HG02642 (cell line): Measurements from ENCODE around the gene ARHGEF19.
"Not testable (repeated sequence)": the region's sequence is repeated elsewhere in the genome, so short reads cannot be mapped to it uniquely, and the experiment has no call there.

ENCODE experiments used
- ATAC-seq: cut with Tn5 transposase; IDR thresholded peaks from one replicate; pipeline ENCODE4 v1.9.1; 2021; ENCODE audit warnings: mild to moderate bottlenecking; ENCODE audit not compliant: unreplicated experiment, poor library complexity

ARHGEF19 gene

DNA sequence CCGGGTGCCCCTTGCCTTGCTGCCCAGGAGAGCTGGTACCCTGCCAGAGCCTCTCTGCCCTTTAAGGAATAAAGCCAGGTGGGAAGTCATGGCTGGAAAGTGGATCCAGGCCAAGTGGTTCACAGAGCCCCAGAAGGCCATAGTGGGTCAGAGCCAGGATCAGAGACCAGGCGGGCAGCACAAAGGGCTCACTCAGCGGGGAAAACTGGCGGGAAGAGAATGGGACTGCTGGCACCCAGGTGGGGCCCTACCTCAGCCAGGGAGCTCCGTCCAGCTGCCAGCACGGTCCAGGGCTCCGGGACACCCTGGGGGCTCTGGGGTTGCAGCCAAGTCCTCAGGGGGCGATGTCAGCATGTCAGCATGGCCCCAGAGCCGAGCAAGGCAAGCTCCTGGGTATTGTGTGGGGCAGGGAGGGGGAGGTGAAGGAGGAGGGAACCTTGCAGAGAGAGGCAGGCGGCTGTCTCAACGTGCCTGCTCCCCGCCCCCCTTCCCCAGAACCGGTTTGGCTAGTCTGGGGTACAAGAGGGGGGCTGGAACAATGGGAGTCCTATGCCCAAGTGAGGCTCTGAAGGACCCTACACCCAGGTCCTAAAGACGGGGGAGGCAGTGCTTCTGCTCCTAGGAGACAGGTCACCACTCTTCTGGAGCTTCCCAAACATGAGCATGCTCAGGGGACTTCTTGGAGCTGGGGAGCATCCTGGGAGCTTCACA, at the start of gene ARHGEF19:
TSS of gene ARHGEF19 (minus strand) at position 402 of the 711 bp plus-strand sequence. CDS start 3,598 bp downstream, outside the sequence.
- ATAC-seq, result no peak

- ATAC-seq, result no peak
These were observed 49.6 kb upstream of the ARHGEF19 start for GRCh38 chr1:16262067-16262466.

GRCh38 chr1:16260814-16261213, 48.4 kb upstream of the ARHGEF19 start:
- no peak for ATAC-seq

DNA sequence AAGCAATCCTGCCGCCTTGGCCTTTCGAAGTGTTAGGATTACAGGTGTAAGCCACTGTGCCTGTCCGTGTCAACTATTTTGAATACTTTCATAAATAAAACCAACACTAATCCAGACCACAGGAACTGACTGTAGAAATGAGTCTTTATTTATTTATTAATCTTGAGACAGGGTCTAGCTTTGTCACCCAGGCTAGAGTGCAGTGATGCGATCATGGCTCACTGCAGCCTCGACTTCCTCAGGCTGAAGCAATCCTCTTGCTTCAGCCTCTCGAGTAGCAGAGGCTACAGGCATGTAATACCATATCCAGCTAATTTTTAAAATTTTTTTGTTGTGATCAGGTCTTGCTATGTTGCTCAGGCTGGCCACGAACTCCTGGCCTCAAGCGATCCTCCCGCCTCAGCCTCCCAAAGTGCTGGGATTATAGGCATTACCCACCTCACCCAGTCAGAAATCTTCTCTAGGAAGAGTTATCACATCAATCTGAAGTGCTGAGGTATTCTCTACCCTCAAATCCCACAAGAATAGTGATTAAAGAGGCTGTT, 46.2 kb upstream of the ARHGEF19 start:
- no peak for ATAC-seq

- no peak for ATAC-seq
These were observed 45.5 kb upstream of the ARHGEF19 start for GRCh38 chr1:16257968-16258367.

- not testable (repeated sequence) for ATAC-seq
These were observed 45.1 kb upstream of the ARHGEF19 start for GRCh38 chr1:16257556-16257955.

- ATAC-seq, result no peak
These were observed 44.0 kb upstream of the ARHGEF19 start for GRCh38 chr1:16256478-16256877.

- no peak for ATAC-seq
These were observed 41.9 kb upstream of the ARHGEF19 start for GRCh38 chr1:16254263-16254928.

DNA sequence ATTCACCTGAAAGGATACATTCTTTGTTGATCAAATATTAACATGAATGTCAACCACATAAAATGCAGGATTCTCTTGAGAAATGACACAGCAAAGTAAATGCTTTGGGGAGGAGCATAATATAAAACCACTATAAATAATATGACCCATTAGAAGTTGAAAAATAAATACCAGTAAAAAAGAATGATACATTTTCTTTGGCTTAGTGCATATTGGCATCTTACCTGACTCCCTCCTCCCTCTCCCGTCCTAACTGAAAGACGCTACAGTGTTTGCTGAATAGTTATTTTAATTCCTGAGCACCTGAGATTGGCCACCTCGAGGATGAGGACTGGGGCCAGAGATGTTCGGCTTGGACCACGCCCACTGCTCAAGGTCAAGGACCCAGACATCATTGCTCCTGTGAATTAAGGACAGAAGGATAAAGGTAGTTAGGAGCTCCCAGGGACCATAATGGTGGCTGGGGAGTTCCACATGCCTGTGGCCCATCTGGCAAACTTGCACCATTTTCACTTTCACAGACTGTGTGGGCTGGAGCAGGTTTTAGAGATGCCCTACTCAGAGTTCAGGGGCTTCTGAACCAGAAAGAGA, 41.0 kb upstream of the ARHGEF19 start:
- ATAC-seq, result no peak

DNA sequence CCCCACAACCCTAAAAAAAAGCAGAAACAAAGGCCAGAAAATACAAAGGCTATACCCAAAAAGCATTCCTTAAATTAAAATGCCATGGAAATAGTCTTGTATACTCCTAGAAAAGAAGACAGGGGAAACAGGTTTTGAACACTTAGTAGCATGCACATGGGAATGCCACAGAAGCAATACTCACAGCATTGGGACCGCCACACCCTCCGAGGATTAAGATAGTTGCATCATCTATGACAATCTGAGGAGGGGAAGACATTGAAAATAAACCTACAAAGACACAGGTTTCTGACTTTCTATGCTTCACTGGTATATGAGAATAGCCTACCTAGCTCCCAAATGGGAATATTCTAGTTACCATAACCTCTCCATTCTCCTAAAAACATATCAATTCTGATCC, 40.5 kb upstream of the ARHGEF19 start:
- ATAC-seq, result no peak

- no peak for ATAC-seq
These were observed 38.9 kb upstream of the ARHGEF19 start for GRCh38 chr1:16251381-16251780.

DNA sequence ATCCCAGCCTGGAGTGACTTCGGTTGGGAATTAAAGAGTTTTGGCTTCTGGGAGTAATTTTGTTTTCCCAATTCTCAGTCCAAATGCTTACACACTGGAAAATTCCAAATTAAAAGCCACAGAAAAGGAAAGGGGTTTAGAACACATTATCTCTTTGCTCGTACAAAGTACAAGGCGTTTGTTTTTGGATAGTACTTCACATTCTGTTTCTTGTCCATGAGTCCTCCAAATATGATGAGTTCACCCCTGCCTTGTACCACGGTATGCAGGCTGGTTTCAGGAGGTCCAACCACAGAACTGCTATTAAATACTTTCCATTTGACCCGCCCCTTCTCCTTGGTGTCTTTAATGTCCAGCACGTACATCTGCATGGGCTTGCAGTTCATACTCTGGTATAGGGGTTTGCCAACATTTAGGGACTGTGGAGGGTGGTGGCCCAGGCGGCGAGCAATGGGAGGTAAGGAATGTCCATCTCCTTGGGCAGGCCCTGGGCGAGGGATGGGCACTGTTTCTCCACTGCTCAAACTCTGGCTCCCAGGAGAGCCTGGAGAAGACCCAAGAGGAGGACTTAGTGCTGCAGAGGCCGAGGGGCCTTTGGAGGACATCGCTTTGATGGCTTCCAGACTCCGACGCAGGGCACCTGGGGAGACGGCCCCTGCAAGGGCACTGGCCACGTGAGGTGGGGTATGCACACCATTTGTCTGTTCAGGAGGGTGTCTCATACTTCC, 38.2 kb upstream of the ARHGEF19 start:
- no peak for ATAC-seq

DNA sequence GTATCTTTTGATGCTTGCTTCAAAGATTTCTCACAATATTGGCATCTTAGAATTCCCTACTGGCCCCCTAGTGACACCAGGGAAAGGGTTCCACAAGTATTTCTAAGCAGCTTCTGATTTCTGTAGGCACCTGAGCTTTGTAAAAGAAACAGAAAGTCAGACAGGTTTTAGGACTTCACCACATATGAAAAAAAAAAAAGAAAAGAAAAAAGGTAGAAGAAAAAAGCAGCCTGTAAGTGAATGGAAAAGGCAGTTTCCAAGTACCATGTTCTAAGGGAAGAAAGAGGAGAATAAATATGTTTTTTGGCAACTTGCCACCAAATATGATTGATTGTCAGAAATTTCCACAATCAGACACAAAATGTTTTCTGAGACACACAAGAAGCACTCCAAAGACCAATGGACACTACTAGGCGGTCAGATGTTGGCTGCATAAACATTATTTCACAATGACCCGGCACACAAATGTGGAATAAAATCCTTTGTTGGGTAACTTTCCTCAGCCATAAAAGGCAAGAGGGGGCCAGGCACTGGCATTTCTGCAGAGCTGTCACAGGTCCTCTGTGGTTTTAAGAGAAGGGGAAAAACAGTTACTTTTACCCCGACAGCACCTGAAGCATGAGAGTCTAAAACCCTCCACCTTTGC, 37.3 kb upstream of the ARHGEF19 start:
- ATAC-seq, result no peak

DNA sequence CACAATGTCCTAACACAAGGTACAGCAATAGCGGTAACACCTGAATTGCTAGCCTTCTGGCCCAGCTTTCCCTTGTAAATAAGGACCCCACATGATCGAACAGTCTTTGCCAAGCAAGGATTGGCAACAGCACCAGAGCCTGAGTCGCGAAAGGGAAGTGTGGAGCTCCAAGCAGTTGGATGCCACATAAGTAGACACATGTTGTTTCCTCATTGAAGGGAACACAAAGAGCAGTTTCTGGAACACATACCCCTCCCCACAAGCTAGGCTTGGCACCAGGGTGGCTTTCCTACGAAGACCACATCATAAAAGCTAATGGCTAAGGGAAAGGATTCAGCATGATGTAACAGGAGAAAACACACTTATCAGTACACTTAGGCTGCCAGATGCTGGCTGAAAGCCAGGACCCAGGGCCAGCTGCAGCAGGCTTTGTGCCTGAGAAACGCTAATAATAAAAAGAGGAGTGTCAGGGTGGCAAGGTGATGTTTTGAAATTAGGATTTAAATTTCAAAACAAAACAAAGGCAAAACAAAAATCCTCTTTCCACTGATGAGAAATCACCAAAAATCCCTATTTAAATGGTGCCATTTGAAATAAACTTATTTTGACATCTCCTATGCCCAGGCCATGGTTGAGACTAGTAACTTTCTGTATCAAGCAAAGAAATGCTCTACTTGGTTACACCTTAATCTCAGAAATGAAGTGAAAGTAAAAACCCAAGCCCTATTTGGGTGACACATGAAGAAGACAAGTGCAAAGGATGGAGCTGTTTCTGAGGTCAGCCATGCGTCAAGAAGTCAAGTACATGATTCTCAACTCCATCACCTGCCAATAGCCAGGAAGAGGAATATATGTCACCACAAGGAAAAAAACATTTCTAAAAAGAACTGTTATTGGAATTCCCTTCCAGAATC, 36.4 kb upstream of the ARHGEF19 start:
- no peak for ATAC-seq

DNA sequence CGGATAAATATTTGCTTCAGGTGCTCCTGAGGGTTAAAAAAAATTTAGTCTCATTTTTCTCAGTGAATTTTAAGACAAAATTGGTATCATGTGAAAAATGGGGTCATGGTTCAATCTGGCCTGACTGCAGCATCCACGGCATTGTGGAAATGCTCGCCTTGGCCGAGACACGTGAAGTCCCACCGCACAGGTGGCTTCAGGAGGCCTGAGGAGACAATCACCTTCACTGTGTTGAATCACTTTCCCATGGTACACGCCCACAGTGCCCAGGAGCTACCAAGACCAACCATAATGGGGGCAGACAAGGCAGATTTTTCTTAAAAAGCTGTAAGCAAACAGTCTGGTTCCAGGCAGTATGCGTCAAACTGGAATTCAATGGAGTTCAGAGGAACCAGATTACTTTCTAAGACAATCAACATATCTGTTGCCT, 35.6 kb upstream of the ARHGEF19 start:
- no peak for ATAC-seq

- ATAC-seq, result no peak
These were observed 35.0 kb upstream of the ARHGEF19 start for GRCh38 chr1:16247441-16247840.

DNA sequence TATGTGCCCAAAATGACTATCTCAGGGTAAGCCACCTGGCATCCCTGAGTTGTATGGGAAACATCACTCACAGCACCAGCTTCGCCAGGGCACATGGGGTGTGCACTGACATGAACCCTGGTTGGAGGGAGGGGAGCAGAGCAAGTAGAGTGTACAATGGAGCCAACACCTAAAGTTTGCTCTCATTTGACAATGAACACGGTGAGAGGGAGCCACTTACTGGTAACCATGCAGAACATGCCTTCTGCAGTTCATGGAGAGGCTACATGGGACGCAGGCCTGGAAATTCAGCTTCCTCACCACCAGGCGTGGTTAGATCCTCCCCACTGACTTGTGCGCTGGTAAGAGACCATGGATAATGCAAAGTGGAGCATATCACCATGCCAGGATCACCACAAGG, 34.5 kb upstream of the ARHGEF19 start:
- ATAC-seq, result no peak

DNA sequence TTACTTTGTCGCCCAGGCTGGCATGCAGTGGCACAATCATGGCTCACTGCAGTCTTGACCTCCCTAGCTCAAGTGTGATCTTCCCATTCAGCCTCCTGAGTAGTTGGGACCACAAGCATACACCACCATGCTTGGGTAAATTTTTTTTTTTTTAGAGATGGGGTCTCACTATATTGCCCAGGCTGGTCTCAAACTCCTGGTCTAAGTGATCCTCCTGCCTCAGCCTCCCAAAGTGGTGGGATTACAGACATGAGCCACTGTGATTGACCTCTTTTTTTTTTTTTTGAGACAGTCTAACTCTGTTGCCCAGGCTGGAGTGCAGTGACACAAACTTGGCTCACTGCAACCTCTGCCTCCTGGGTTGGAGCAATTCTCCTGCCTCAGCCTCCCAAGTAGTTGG, 33.8 kb upstream of the ARHGEF19 start:
- not testable (repeated sequence) for ATAC-seq
